IgD-negative memory B cell (primary cell): Measurements from ENCODE around the gene ZBED5. TPM values are rescaled to one million over a fixed set of nuclear protein-coding genes. Genes with fewer than 3 reads are reported as not detected.

Source experiments
- H3K27ac Mint-ChIP-seq, 3 donors: one replicate each; pipeline ENCODE4 v1.8.0; 2020 to 2022; ENCODE audit warnings: mild to moderate bottlenecking in 3 of 3, mixed read lengths in 3 of 3, moderate library complexity in 1 of 3
- H3K27me3 Mint-ChIP-seq: one replicate; pipeline ENCODE4 v1.8.0; 2021; ENCODE audit warnings: mixed read lengths
- H3K36me3 Mint-ChIP-seq: one replicate; pipeline ENCODE4 v1.8.0; 2020; ENCODE audit warnings: mild to moderate bottlenecking, mixed read lengths
- H3K4me1 Mint-ChIP-seq, 3 donors: one replicate each; pipeline ENCODE4 v1.8.0; 2020 to 2022; ENCODE audit warnings: mixed read lengths in 3 of 3, mild to moderate bottlenecking in 1 of 3
- H3K4me3 Mint-ChIP-seq, 4 donors: one replicate each; pipeline ENCODE4 v1.8.0; 2020 to 2022; ENCODE audit warnings: mild to moderate bottlenecking in 4 of 4, mixed read lengths in 4 of 4, moderate library complexity in 3 of 4
- H3K9me3 Mint-ChIP-seq, 3 donors: one replicate each; pipeline ENCODE4 v1.8.0; 2020 to 2021; ENCODE audit warnings: mixed read lengths in 3 of 3, mild to moderate bottlenecking in 1 of 3
- polyA plus RNA-seq: library from polyadenylated mRNA; unstranded; fragments of 300-500 nt; fragmentation: Illumina TruSeq; gene quantifications from one replicate; pipeline ENCODE4 v1.2.3, GENCODE V29; 2021

The ZBED5 gene
- polyA plus RNA-seq, 1 donor from 2014 or later = 27.2 TPM

- no peak overlapping the region for H3K4me3 Mint-ChIP-seq
- H3K36me3 Mint-ChIP-seq = peaks cover 1% of the 10 kb centered on the region
- peaks cover 13 to 17% (median 14%) of the 10 kb centered on the region in 3 donors for H3K4me1 Mint-ChIP-seq
- H3K27ac Mint-ChIP-seq = no peak overlapping the region
- no peaks in the 10 kb centered on the region for H3K9me3 Mint-ChIP-seq
- H3K27me3 Mint-ChIP-seq = no peaks in the 10 kb centered on the region
Observed at GRCh38 chr11:10864688-10865087, 6.8 kb upstream of the ZBED5 start.

GRCh38 chr11:10862446-10862845, 4.6 kb upstream of the ZBED5 start:
- peak overlapping the region in 2 of 3 donors; percentile 15 to 43 for H3K27ac Mint-ChIP-seq
- H3K9me3 Mint-ChIP-seq = no peaks in the 10 kb centered on the region
- H3K4me1 Mint-ChIP-seq = peaks cover 18 to 20% (median 19%) of the 10 kb centered on the region in 3 donors
- H3K4me3 Mint-ChIP-seq = peak overlapping the region in 1 of 4 donors; percentile 72
- no peaks in the 10 kb centered on the region for H3K27me3 Mint-ChIP-seq
- peaks cover 3% of the 10 kb centered on the region for H3K36me3 Mint-ChIP-seq

- Mint-ChIP-seq H3K36me3 (peaks cover 3% of the 10 kb centered on the region), H3K27me3 (no peaks in the 10 kb centered on the region), H3K27ac (no peak overlapping the region), H3K4me1 (peaks cover 16 to 21% (median 18%) of the 10 kb centered on the region in 3 donors), H3K4me3 (peak overlapping the region in 1 of 4 donors; percentile 72), H3K9me3 (no peaks in the 10 kb centered on the region)
Observed at GRCh38 chr11:10861799-10862198, 3.9 kb upstream of the ZBED5 start.

GRCh38 chr11:10861047-10861446, 3.2 kb upstream of the ZBED5 start:
- Mint-ChIP-seq H3K27ac (no peak overlapping the region), H3K27me3 (no peaks in the 10 kb centered on the region), H3K4me3 (peak overlapping the region in 1 of 4 donors; percentile 85), H3K36me3 (peaks cover 3% of the 10 kb centered on the region), H3K9me3 (no peaks in the 10 kb centered on the region), H3K4me1 (peaks cover 23 to 27% (median 25%) of the 10 kb centered on the region in 3 donors)

GRCh38 chr11:10858439-10859325, 829 bp upstream of the ZBED5 start:
- no peaks in the 10 kb centered on the region for H3K9me3 Mint-ChIP-seq
- peaks cover 8% of the 10 kb centered on the region for H3K36me3 Mint-ChIP-seq
- H3K27me3 Mint-ChIP-seq = no peaks in the 10 kb centered on the region
- H3K4me1 Mint-ChIP-seq = peaks cover 29 to 38% (median 34%) of the 10 kb centered on the region in 3 donors
- H3K4me3 Mint-ChIP-seq = peak overlapping the region; percentile 96 to 99 (median 97)
- H3K27ac Mint-ChIP-seq = peak overlapping the region; percentile 98 to 100 (median 99)

- H3K27ac Mint-ChIP-seq = peak overlapping the region; percentile 98 to 100 (median 99)
- H3K4me1 Mint-ChIP-seq = peaks cover 23 to 33% (median 31%) of the 10 kb centered on the region in 3 donors
- H3K27me3 Mint-ChIP-seq = no peaks in the 10 kb centered on the region
- peaks cover 8% of the 10 kb centered on the region for H3K36me3 Mint-ChIP-seq
- H3K4me3 Mint-ChIP-seq = peak overlapping the region; percentile 96 to 99 (median 97)
- H3K9me3 Mint-ChIP-seq = no peaks in the 10 kb centered on the region
Observed at GRCh38 chr11:10857459-10857708, 469 bp downstream of the ZBED5 start.

- peaks cover 11% of the 10 kb centered on the region for H3K36me3 Mint-ChIP-seq
- H3K4me3 Mint-ChIP-seq = peak overlapping the region; percentile 96 to 99 (median 97)
- peak overlapping the region; percentile 98 to 100 (median 99) for H3K27ac Mint-ChIP-seq
- H3K27me3 Mint-ChIP-seq = no peaks in the 10 kb centered on the region
- H3K9me3 Mint-ChIP-seq = no peaks in the 10 kb centered on the region
- H3K4me1 Mint-ChIP-seq = peaks cover 23 to 36% (median 34%) of the 10 kb centered on the region in 3 donors
Observed at GRCh38 chr11:10856689-10857458, 979 bp downstream of the ZBED5 start.

- no peaks in the 10 kb centered on the region for H3K27me3 Mint-ChIP-seq
- no peak overlapping the region for H3K4me3 Mint-ChIP-seq
- peaks cover 11% of the 10 kb centered on the region for H3K36me3 Mint-ChIP-seq
- peaks cover 25 to 37% (median 37%) of the 10 kb centered on the region in 3 donors for H3K4me1 Mint-ChIP-seq
- H3K9me3 Mint-ChIP-seq = no peaks in the 10 kb centered on the region
- no peak overlapping the region for H3K27ac Mint-ChIP-seq
Observed at GRCh38 chr11:10855295-10855694, 2.6 kb downstream of the ZBED5 start.

GRCh38 chr11:10847960-10848860, 9.6 kb downstream of the ZBED5 start:
- H3K27ac Mint-ChIP-seq = peak overlapping the region in 2 of 3 donors; percentile 48 to 53
- no peaks in the 10 kb centered on the region for H3K9me3 Mint-ChIP-seq
- H3K27me3 Mint-ChIP-seq = no peaks in the 10 kb centered on the region
- H3K36me3 Mint-ChIP-seq = peaks cover 8% of the 10 kb centered on the region
- H3K4me3 Mint-ChIP-seq = no peak overlapping the region
- peaks cover 4 to 12% (median 8%) of the 10 kb centered on the region in 3 donors for H3K4me1 Mint-ChIP-seq

- no peak overlapping the region for H3K4me3 Mint-ChIP-seq
- peaks cover 0 to 5% (median 2%) of the 10 kb centered on the region in 3 donors for H3K4me1 Mint-ChIP-seq
- H3K27me3 Mint-ChIP-seq = no peaks in the 10 kb centered on the region
- H3K27ac Mint-ChIP-seq = no peak overlapping the region
- H3K36me3 Mint-ChIP-seq = peaks cover 5% of the 10 kb centered on the region
- H3K9me3 Mint-ChIP-seq = no peaks in the 10 kb centered on the region
Observed at GRCh38 chr11:10846660-10847059, 11.2 kb downstream of the ZBED5 start.

- Mint-ChIP-seq H3K27me3 (no peaks in the 10 kb centered on the region), H3K4me1 (peaks cover 4 to 14% (median 10%) of the 10 kb centered on the region in 3 donors), H3K27ac (no peak overlapping the region), H3K36me3 (peaks cover 5% of the 10 kb centered on the region), H3K4me3 (no peak overlapping the region), H3K9me3 (no peaks in the 10 kb centered on the region)
Observed at GRCh38 chr11:10845589-10845988, 12.3 kb downstream of the ZBED5 start.

- Mint-ChIP-seq H3K27ac (no peak overlapping the region), H3K36me3 (peaks cover 2% of the 10 kb centered on the region), H3K27me3 (no peaks in the 10 kb centered on the region), H3K4me1 (peaks cover 4 to 14% (median 12%) of the 10 kb centered on the region in 3 donors), H3K9me3 (no peaks in the 10 kb centered on the region), H3K4me3 (no peak overlapping the region)
Observed at GRCh38 chr11:10844796-10845195, 13.1 kb downstream of the ZBED5 start.

GRCh38 chr11:10844356-10844755, 13.5 kb downstream of the ZBED5 start:
- Mint-ChIP-seq H3K36me3 (no peaks in the 10 kb centered on the region), H3K4me3 (no peak overlapping the region), H3K27ac (no peak overlapping the region), H3K4me1 (peaks cover 4 to 14% (median 12%) of the 10 kb centered on the region in 3 donors), H3K9me3 (no peaks in the 10 kb centered on the region), H3K27me3 (no peaks in the 10 kb centered on the region)

GRCh38 chr11:10838881-10839280, 19.0 kb downstream of the ZBED5 start:
- peaks cover 2% of the 10 kb centered on the region for H3K36me3 Mint-ChIP-seq
- no peak overlapping the region for H3K27ac Mint-ChIP-seq
- H3K4me1 Mint-ChIP-seq = peaks cover 4 to 18% (median 12%) of the 10 kb centered on the region in 3 donors
- no peak overlapping the region for H3K4me3 Mint-ChIP-seq
- H3K27me3 Mint-ChIP-seq = no peaks in the 10 kb centered on the region
- H3K9me3 Mint-ChIP-seq = peaks cover 0 to 5% (median 5%) of the 10 kb centered on the region in 3 donors
